ENCODE data around the gene MTRR. TPM values are rescaled to one million over a fixed set of nuclear protein-coding genes. Genes with fewer than 3 reads are reported as not detected.

MTRR gene
- total RNA-seq, 2 donors from 2014 or later: 37.4 to 44.0 TPM

DNA sequence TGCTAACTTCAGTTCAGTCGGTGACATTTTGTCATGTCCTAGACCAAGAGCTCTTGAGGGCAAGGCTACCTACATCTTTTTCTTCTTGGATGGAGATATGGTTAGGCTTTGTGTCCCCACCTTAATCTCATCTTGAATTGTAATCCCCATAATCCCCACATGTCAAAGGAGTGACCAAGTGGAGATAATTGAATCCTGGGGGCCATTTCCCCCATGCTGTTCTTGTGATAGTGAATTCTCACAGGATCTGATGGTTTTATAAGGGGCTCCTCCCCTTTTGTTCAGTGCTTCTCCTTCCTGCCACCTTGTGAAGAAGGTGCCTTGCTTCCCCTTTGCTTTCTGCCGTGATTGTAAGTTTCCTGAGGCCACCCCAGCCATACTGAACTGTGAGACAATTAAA, 16.0 kb upstream of the MTRR start:
- intact Hi-C loops (cut with DNase I, micrococcal nuclease): no loop called here
- ATAC-seq (no peak), DNase-seq (no peak)

DNA sequence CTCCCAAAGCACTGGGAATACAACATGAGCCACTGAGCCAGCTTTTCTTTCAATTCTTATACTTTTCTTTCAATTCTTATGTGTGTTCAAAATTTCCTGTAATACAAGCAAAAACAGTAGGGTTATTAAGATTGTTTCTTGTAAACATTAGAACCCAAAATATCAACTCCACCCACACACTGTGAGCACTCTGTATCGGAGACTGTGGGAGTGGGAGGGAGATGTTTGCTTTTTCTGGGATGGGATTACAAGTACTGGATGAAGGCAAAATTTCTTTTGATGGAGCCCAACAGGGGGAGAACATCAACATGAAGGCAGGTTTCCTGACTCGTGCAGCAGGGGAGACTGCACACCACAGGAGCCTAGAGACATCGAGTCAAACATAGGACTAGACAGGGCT, 13.3 kb upstream of the MTRR start:
- DNase-seq (no peak), ATAC-seq (no peak)
- intact Hi-C loops (cut with DNase I, micrococcal nuclease): no loop called here

DNA sequence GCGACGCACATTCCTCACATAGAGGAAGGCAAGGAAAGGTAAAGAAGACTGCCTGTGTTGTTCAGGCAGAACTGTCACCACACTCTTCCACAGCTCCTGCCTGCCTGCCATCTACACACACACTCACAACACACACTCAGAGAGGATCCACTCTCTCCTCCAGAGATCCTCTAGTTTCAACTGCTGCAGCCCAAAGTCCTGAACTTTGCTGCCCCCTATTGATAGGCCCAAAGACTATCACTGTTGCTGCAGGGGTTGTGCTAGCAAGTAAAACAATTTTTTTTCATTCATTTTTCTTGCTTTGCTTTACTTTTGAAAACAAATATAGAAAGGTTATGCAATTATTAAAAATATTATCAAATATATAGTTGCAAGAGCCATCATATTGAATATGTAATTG, 12.1 kb upstream of the MTRR start:
- ATAC-seq (peak; percentile 66), DNase-seq (no peak)
- intact Hi-C loops (cut with DNase I, micrococcal nuclease): no loop called here

DNA sequence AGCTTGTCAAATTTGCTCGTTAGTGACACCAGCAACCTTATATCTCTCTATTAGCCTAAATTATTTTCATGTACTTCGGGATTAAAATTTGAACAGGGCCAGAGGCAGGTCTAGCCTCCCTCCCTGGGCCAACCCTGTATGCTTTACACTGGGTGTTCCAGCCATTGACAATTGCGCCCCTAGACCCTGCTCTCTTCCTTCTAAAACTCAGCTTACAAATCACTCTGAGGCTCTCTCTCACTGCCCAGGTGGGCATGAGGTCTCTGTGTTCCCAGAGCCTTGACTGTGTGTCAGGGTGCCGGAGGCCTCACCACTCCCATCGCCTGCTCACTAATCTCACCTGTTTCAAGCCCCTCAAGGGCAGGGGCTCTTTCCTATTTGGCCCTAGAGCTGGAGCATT, 11.6 kb upstream of the MTRR start:
- DNase-seq (no peak), ATAC-seq (no peak)
- intact Hi-C loops (cut with DNase I, micrococcal nuclease): no loop called here

DNA sequence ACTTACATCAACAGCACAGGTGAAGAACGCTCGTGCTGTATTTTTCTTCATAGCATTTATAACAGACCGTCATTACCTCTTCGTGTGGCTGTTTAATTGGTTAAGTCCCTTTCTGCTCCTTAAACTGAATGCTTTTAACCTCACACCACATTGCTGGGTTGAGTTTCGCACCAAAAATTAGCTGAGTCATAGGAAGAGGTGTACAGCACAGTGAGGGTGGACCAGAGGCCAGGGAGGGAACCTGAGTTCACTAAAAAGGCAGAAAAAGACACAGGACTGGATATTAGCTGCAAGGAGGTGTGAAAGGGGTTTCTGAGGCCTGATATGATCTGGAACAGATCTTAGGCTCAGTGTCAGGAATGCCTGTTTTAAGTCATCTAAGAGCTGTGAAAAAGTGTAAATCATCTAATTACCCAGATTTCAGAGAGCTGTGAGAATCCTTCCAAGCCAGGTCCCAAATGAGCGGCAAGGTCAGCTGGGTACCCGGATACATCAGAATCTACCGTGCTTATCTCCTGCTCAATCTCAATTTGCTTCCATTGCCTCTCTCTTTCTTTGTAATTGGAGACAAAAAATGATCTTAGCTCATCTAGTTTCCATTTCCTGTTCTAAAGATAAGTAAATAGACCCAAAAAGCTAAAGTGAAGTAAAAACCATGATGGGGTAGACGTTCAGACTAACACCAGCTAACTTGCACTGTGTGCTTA, 10.9 kb upstream of the MTRR start:
- no peak for DNase-seq
- intact Hi-C loops (cut with DNase I, micrococcal nuclease): no loop called here
- no peak for ATAC-seq

DNA sequence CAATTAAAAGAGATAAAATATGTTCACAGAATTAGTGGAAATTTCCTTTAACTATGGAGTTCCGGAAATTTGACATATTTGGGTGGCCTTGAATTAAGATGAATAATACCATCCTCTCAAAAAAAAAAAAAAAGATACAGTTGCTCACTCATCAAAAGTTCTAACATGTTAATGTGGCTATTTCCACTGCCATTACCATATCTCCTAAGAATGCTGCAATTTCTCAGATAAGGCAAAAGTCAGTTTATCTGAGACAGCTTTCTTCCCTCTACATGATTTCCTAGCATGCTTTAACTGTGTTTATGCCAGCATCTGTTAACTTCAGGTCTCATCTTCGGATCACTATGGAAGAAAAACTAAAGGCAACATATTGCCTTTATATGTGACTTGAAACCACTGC, 2.8 kb upstream of the MTRR start:
- ATAC-seq (no peak), DNase-seq (no peak)
- intact Hi-C loops (cut with DNase I, micrococcal nuclease): no loop called here

DNA sequence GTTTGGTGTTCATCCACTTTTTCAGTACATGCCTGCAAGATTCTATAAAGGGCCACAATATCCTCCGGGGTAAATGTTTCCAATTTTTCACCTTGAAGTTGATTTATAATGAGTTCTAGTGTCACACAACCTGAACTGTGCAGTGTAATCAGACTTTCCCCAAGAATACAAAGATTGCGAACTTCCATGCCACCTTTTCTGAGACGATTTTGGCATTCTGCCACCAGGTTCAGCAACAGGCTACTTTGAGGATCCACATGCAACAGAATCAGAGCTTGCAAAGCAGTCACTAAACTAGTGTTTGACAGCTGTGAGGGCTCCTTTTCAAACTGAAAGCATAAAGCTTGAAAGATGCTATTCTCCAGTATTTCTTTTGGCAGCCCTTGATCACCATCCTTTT, 1.7 kb upstream of the MTRR start:
- ATAC-seq (no peak), DNase-seq (no peak)
- intact Hi-C loops (cut with DNase I, micrococcal nuclease): no loop called here

DNA sequence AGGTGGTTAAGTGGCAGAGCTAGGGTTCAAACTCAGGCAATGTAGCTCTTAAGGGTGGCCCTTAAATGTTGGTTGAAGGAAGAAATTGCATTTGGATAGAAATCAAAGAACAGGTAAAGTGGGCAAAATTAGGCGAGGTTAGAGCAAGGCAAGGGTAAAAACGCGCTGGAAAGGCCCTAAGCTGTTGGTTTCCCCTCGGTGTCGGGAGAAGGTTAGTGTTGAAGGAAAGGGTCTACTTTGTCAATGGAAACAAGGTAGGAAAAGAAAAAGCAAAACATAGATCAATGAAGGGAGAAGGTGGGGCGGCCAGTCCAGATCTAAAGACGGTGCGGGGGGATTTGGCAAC, 548 bp upstream of the MTRR start:
- peak; percentile 8 for ATAC-seq
- no peak for DNase-seq
- intact Hi-C loops (cut with DNase I, micrococcal nuclease): no loop called here

DNA sequence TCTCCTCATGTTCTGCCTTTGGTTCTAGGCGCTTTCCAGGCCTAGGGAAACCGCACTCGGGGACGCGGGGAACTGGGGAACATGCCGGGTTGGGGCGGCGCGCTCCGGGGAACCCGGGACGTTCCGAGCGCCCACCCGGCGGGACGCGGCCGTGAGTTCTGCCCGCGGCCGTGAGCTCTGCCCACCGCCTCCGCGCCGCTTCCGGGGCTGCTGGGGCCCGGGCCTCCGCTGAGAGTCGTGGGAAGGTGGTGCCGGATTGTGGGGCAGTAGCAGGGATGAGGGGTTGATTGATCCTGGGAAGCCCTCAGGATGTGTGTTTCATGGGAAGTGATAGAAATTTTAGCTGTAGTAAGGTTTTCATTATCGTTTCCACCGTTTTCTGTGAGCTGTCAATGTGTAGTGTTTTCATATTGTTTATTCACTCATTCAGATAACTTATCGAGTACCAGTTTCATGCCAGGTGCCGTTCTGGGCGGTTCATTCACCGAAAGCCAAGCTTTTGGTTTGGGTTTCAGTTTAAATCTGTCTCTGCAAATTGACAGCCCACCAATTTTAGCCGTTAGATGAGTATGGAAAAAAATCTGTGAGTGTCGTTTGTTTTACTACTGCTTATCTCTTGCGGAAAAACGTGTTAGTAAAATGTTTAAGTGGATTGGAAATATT, 657 bp downstream of the MTRR start:
- peak in 1 of 2 donors; percentile 47 for DNase-seq
- peak; percentile 54 for ATAC-seq
- intact Hi-C loops (cut with DNase I, micrococcal nuclease): no loop called here

DNA sequence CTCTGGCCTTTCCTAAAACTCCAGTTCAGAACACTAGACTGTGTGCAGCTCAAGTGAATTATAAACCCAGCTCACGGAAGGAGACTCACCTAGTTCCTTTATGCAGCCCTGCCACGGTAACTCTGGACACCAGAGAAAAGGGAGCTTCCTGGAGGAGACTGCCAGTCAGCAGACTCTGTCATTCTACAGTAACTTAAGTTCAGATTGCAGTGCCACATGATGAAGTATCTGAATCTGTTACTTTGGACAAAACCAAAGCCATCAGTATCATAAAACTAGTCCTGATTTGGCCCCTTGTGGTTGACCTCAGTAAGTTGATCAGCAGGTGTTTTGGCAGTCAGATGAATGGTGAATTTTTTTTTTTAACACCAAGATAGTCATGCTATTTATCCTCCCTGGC, 2.7 kb downstream of the MTRR start:
- intact Hi-C loops (cut with DNase I, micrococcal nuclease): no loop called here

DNA sequence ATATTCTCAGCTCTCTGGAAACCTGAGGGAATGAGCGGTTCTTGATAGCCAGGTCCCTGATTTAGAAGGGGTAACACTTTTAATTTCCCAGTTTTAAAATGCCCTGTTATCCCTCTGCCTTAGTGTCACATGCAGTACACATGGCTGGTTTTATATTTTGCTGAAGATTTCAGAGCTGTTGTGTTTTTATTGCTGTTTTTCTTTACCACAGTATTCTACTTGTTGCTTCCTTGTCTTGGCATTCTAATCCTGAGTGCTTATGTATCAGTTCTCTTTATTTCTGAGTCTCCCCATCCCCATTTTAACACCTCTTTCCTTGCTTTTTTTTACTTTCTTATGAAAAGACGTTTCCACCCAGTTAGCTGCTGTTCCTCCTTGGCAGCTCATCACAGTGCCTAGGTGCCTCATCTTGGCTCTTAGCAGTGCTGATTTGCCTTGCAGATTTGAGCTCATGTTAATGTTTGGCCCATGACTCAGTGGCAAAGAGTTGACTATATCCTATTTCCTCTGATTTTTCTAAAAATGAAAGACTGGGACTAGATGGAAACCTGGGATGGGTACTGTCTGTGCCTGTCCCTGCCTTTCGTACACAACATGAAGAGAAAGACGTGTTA, 3.7 kb downstream of the MTRR start:
- DNase-seq: no peak
- no peak for ATAC-seq

More for the DNA sequence above, 2.7 kb downstream of the MTRR start:
- ATAC-seq: peak; percentile 66
- peak; percentile 33 to 55 for DNase-seq

DNA sequence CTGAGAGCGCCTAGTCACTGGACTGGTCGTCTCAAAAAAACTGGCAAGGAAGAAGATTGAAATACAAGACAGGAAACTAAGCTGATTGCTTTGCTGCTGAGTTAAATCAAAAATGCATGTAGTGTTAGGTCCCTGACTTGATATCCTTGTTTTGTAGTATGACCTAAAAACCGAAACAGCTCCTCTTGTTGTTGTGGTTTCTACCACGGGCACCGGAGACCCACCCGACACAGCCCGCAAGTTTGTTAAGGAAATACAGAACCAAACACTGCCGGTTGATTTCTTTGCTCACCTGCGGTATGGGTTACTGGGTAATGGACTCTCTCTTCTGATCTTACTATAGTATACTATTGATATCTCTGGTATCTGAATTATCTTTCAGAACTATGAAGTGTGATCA, 4.3 kb downstream of the MTRR start:
- DNase-seq: no peak
- ATAC-seq: no peak
- intact Hi-C loops (cut with DNase I, micrococcal nuclease): no loop called here

More for the DNA sequence above, 3.7 kb downstream of the MTRR start:
- intact Hi-C loops (cut with DNase I, micrococcal nuclease): no loop called here

DNA sequence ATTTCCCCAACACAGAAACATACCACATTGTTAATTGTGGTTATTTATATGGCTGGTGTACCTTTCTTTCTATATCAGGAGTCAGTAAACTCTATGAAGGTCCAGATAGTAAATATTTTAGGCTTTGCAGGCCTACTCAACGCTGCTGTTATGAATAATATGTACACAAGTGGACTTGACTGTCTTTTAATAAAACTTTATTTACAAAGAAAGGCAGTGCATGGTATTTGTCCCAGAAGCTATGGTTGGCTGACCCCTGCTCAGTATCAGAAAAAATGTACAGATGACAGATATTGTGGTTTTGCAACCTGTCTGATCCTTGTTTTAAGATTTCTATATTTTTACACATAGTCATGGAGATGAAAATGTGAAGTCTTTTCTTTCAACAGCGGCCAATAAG, 5.7 kb downstream of the MTRR start:
- no peak for DNase-seq
- ATAC-seq: no peak
- intact Hi-C loops (cut with DNase I, micrococcal nuclease): no loop called here

DNA sequence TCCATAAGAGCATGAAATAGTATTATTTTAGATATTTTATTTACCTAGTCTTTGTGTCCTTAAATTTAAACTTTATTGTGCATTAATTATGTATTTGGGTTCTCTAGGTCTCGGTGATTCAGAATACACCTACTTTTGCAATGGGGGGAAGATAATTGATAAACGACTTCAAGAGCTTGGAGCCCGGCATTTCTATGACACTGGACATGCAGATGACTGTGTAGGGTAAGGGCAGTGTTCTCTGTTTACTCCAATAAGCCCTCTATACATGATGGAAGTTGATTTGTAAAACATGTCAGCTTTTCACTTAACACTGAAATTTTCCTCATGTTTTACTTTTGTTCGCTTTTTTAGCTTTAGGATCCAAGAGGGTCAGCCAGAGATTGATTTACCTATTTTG, 6.2 kb downstream of the MTRR start:
- intact Hi-C loops (cut with DNase I, micrococcal nuclease): no loop called here
- no peak for DNase-seq
- no peak for ATAC-seq

DNA sequence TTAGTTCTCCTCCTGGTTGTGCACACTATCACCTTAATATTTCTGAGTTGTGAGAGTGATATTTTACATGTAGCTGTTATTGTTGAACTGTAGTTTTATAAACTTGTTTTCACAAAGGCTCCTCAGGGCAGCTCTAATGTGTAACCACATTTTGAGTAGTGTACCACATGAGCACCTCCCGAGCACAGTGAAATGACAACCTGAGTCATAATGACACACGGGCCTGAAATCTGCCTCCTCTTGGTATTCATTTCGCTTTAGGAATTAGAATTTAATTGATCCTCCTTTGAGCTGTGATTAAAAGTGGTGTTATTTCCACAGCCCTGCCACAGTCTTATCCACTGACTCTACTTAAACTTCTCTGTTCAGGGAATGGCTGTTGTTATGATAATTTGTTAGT, 7.9 kb downstream of the MTRR start:
- ATAC-seq (no peak), DNase-seq (no peak)
- intact Hi-C loops (cut with DNase I, micrococcal nuclease): no loop called here

DNA sequence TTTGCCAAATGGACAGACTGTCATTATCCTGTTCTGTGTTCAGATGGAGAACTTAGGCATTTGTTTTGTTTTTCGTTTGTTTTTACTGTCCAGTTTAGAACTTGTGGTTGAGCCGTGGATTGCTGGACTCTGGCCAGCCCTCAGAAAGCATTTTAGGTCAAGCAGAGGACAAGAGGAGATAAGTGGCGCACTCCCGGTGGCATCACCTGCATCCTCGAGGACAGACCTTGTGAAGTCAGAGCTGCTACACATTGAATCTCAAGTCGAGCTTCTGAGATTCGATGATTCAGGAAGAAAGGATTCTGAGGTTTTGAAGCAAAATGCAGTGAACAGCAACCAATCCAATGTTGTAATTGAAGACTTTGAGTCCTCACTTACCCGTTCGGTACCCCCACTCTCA, 8.9 kb downstream of the MTRR start:
- DNase-seq: no peak
- ATAC-seq: no peak

DNA sequence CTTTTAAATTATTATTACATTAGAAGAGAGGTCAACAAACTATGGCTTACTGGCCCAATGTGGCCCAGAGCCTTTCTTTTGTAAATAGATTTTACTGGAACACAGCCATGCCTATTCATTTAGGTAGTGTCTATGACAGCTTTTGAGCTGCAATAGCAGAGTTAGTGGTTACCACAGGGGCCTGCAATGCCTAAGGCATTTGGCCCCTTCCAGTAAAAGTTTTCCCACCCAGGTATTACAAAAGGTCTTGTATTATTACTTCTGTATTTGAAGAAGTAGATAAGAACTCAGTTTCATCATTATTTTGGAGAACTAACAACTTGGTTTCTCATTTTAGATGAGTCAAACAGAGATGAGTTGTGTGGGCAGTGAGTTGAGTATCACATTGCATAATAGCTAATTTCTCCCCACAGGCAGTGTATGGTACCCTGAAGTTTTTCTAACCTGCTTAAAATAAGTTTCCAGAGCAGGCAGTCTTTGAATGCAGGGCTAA, 9.5 kb downstream of the MTRR start:
- intact Hi-C loops (cut with DNase I, micrococcal nuclease): no loop called here
- no peak for ATAC-seq
- no peak for DNase-seq

More for the DNA sequence above, 8.9 kb downstream of the MTRR start:
- intact Hi-C loops (cut with DNase I, micrococcal nuclease): no loop called here

DNA sequence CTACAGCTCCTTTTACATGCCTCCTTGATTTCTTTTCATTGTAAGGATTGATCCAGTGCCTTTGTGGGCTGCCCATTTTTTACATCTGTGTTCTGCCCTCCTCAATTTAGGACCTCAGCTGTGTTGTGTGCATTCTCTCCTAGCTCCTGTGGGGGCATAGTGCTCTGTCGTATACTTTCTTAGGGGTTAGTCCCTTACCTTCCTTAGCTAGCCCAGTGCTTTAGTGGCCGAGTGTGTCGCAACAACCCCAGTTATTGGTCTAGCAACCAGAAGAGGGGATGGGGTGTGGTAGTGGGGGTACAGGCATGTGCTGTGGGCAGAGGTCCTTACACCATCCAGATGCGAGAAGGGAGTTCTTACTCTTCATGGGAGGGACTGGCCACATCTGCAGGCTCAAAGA, 12.1 kb downstream of the MTRR start:
- intact Hi-C loops (cut with DNase I, micrococcal nuclease): no loop called here
- no peak for ATAC-seq
- DNase-seq: no peak

DNA sequence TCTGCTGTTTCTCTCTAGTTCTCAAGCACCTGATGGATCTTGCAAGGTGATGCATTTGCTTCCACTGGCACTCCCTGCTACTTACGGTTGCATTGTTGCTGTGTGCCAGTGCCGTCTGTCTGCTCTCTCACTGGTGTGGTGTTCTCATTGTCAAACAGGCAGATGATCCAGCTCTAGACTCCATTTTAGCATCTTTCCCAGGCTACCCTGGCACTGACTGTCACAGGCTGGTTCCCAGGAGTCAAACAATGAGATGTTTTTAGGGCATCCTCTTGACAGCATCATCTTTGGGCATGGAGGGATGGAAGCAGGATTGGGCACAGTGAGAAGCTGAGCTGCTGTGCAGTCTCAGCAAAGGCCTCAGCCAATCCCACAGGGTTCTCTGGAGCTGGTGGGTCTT, 12.9 kb downstream of the MTRR start:
- no peak for DNase-seq
- ATAC-seq: no peak
- intact Hi-C loops (cut with DNase I, micrococcal nuclease): no loop called here

DNA sequence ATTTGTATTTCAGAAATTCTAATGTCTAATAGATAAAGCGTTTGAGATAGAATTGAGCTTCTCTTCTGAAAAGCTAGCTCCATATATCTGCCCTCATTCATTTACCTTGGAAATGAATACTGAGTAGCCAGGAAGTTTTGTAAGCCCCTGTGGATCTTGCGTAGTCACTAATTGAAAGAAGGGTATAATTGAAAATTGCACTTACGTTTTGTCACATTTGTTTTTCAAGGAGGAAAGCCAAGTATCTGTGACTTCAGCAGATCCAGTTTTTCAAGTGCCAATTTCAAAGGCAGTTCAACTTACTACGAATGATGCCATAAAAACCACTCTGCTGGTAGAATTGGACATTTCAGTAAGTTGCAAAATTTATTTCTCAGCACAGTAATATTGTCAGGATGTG, 14.0 kb downstream of the MTRR start:
- intact Hi-C loops (cut with DNase I, micrococcal nuclease): no loop called here
- DNase-seq (no peak), ATAC-seq (no peak)
